ENCODE measurements around the gene SLC44A2.
"Not testable (repeated sequence)": the region's sequence is repeated elsewhere in the genome, so short reads cannot be mapped to it uniquely, and the experiment has no call there.

Gene SLC44A2

DNA sequence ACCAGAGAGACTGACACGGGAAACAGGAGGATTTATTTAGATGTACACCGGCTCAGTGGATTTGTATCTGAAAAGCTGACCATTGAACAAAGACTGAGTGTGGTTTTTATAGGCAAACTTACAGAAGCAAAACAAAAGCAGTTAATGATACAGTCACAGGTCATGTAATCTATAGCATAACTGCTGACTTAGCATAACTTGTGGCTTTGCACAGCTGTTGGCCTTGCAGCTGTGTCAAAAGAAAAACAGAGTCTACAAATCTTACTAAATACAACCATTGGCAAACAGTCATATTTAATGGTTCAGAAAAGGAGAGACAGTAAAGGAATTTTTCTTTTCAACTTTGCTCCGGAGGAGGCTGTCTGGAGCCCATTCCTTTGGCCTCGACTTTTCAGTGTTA is 26.5 kb downstream of the SLC44A2 start:
- no peak for DNase-seq (ENCODE audit: low read depth in 2 of 2)

DNA sequence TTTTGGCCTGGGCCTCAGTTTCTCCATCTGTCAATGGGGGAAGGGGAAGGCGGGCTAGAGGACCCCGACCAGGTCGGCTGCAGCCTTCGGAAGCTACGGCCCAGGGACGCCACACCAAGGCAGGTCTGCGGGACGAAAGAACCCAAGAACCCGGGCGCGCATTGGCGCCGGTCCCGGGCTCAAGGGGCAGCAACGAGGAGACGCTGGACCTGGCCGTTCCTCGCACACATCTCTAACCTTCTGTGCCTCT is 28.1 kb downstream of the SLC44A2 start:
- DNase-seq (ENCODE audit: low read depth in 2 of 2), result no peak

- peak; percentile 100 for DNase-seq (ENCODE audit: low read depth in 2 of 2)
These were observed 28.6 kb downstream of the SLC44A2 start, which contains the start of gene ILF3 for GRCh38 chr19:10653732-10654609. ILF3 (plus strand) TSS chr19:10654346; CDS start chr19:10670606, 16,260 bp downstream.

DNA sequence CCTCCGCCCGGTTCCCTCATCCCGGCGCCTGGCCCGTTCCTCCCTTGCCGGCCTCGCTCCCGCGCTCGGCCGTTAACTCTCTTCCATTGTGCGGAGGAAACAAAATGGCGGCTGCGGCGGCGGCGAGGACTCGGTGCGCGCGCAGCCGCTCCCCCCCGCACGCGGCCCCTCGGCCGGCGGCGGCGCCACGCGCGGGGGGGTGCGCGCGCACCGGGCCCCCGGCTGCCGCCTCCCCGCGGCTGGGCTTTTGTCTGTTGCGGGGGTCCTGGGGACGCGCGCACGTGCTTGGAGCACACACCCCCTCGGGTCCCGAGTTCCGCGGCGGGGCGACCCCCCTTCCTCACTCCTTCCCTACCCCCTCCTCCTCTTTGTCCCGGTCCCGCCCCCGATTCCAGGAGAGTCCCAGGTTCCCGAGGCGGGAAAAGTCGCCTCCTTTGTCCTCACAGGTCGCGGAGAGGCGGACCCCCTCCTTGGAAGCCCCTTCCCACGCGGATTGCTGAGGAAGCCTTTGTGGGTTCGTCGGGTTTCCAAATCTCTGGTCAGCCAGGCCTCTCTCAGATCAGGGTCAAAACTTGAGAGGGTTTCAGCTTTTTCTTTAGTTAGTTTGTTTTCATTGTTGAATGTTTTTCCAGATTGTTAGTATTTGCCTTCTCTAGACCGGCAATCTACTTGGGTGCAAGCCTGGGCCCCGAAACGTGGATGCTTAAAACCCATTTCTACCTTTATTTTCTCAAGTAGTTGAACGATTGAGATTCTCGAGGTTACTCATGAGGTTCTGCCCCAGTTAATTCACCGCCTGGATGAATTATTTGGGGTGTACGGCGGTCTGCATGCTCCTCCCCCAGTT is 29.5 kb downstream of the SLC44A2 start:
- no peak for DNase-seq (ENCODE audit: low read depth in 2 of 2)

DNA sequence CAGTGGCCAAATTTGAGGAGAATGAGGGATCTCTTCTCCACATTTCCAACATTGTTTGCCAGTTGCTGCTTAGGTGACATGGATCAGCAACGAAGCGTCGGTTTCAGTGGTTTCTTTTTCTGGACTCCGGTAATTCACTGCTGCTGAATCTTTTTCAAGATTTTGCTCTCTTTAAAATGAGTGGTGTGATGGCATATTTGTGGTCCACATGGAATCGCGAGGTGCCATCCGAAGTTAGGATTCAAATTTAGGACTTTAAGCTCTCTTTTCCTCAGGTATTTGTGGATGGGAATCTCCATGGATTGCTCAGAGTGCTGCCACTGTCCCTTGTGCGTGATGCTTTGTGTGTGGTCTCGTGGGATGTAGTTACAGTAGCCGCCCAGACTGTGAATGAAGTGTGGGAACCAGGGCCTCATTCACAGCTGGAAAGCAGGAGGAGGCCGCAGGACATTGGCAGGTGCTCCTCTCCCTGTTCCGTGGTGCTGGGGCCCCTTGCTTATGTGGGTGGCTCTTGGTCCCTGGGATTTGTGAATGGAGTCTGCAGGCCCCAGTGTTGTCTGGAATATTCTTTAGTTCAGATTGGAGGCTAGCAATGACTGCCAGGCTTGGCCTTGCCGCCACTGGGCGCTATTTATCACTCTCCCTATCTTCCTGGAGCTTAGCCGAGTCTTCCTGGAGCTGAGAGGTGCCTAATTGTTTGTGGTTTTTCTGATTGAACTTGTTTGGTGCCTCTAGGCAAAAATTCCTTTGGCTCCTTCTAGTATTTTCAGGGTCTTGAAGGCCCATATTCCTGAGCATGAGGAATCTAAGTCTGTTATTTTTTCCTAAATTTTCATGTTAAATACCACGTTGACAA is 30.3 kb downstream of the SLC44A2 start:
- no peak for DNase-seq (ENCODE audit: low read depth in 2 of 2)

DNA sequence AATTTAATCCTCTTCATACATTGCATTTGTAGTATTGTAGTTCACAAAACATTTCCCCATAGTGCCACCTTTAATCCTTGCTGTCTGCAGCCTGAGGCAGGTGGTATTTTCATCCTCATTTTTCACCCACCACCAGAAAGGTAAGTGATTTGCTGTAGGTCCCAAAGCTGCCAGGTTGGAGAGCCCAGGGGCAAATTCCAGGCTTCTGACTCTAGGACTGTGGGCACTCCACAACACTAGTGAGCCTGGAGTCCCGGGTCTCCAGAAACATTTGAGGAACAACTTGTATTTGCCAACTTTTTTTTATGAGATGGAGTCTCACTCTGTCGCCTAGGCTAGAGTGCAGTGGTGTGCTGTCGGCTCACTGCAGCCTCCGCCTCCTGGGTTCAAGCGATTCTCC is 35.0 kb downstream of the SLC44A2 start:
- no peak for DNase-seq (ENCODE audit: low read depth in 2 of 2)

- DNase-seq (ENCODE audit: low read depth in 2 of 2), result no peak
These were observed 36.6 kb downstream of the SLC44A2 start for GRCh38 chr19:10661946-10662345.

DNA sequence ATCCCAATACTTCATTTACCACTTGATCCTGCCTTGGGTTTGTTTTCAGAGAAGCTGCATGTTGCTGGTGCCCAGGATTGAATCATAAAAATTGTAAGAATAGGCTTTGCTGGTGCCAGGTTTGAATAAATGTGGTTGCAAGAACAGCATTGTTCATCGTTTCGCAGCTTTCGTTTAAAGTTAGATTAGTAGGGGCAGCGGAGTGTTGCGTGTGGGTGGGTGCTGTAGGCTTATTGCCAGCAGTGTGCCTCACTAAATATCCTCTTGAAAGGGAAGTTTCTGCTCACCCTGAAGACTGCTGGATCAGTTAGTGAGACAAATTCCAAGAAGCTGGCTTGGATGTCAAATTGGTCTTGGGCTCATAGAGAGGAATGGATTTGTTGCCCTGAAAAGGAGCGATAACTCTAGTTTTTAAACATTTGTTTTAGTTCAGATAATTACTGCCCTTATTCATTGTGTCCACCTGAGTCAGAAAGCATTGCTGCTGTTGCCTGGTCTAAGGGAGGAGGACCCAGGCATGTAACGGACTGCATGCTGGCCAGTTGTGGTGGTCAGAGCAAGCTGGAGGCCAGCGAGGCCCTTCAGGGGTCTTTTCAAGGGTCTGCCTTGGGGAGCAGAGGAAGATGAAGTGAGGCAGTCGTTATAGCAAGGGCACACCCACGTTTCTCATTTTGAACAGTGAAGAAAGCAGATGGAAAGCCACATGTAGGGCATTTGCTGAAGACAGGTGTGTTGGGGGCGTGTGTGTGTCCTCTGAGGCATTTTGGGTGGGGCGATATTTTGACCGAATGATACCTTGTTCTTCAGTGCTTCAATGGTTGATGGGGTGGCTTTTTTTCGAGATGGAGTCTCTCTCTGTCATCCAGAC is 37.3 kb downstream of the SLC44A2 start:
- DNase-seq (ENCODE audit: low read depth in 2 of 2), result no peak

DNA sequence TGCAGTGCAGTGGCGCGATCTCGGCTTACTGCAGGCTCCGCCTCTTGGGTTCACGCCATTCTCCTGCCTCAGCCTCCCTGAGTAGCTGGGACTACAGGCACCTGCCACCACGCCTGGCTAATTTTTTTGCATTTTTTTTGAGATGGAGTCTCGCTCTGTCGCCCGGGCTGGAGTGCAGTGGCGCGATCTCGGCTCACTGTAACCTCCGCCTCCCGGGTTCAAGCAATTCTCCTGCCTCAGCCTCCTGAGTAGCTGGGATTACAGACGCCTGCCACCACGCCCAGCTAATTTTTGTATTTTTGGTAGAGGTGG is 37.9 kb downstream of the SLC44A2 start:
- DNase-seq (ENCODE audit: low read depth in 2 of 2), result not testable (repeated sequence)

GRCh38 chr19:10667867-10668266 is 42.5 kb downstream of the SLC44A2 start:
- DNase-seq (ENCODE audit: low read depth in 2 of 2), result no peak

GRCh38 chr19:10669246-10669645 is 43.9 kb downstream of the SLC44A2 start:
- DNase-seq (ENCODE audit: low read depth in 2 of 2), result no peak

- no peak for DNase-seq (ENCODE audit: low read depth in 2 of 2)
These were observed 44.8 kb downstream of the SLC44A2 start for GRCh38 chr19:10670182-10670581.

DNA sequence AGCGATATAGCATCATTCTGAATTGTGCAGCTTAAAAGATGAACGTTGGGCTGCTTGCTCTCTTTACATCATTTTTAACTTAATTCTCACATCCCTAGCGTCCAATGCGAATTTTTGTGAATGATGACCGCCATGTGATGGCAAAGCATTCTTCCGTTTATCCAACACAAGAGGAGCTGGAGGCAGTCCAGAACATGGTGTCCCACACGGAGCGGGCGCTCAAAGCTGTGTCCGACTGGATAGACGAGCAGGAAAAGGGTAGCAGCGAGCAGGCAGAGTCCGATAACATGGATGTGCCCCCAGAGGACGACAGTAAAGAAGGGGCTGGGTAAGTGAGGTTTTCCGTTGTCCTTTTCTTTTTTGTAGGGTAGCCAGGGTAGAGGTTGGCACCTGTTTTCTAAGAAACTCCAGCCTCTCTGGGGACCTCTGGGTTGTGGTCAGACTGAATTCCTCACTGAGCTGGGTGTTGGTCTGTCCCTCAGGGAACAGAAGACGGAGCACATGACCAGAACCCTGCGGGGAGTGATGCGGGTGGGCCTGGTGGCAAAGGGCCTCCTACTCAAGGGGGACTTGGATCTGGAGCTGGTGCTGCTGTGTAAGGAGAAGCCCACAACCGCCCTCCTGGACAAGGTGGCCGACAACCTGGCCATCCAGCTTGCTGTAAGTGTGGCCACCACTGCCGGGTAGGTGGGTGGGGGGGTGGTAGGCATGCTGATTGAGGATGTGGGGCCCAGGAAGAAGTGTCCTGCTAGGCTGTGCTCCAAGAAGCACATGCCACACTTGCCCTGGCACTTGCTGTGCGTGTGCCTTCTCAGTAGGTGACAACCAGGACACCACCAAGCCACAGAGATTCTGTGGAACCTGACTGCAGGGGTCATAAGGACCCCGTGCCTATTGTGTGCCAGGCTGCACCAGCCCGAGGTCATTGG is 45.8 kb downstream of the SLC44A2 start:
- DNase-seq (ENCODE audit: low read depth in 2 of 2), result no peak

- not testable (repeated sequence) for DNase-seq (ENCODE audit: low read depth in 2 of 2)
These were observed 46.6 kb downstream of the SLC44A2 start for GRCh38 chr19:10671922-10672321.

DNA sequence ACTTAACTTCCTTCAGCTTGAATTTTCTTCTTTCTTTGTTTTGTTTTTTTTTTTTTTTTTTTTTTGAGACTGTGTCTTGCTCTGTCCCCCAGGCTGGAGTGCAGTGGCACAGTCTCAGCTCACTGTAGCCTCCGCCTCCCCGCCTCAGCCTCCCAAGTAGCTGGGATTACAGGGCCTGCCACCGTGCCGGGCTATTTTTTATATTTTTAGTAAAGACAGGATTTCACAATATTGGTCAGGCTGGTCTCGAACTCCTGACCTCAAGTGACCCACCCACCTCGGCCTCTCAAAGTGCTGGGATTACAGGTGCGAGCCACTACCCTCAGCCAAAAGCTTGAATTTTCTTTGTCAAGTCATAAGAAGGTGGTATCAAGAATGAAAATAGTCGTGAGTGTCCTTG is 49.9 kb downstream of the SLC44A2 start:
- not testable (repeated sequence) for DNase-seq (ENCODE audit: low read depth in 2 of 2)

DNA sequence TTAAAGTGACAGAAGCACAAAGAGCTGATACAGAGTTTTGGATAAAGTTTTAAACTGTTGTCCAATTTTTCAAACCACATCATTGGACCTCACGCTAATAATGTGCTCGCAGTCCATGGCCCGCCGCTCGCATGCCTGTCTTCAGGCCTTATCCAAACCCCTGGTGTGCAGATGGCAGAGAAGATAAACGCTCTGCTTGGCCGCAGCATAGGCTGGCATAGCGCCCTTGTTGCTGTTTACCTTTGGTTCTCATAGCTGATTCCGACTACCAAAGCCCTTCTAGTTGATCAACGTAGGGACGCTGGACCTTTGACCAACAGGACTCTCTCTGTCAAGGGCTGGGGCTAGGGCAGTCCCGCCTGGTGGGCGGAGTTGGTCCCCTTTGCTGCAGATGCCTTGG is 52.4 kb downstream of the SLC44A2 start:
- DNase-seq (ENCODE audit: low read depth in 2 of 2), result no peak

DNA sequence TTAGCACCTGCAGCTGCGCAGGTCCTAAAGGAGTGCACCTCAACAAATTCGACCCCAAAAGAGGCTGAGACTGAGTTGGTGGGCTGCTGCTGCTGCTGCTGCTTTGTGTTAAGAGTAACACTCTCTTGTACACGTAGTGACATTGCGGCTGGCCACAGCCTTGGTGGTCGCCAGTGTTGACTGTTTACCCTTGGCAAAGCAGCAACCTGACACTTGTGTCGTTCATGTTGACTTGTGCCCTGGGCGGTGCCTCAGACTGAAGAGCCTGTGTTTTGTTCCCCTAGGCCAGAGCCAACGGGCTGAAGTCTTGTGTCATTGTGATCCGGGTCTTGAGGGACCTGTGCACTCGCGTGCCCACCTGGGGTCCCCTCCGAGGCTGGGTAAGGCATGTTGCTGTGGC is 53.5 kb downstream of the SLC44A2 start:
- no peak for DNase-seq (ENCODE audit: low read depth in 2 of 2)

DNA sequence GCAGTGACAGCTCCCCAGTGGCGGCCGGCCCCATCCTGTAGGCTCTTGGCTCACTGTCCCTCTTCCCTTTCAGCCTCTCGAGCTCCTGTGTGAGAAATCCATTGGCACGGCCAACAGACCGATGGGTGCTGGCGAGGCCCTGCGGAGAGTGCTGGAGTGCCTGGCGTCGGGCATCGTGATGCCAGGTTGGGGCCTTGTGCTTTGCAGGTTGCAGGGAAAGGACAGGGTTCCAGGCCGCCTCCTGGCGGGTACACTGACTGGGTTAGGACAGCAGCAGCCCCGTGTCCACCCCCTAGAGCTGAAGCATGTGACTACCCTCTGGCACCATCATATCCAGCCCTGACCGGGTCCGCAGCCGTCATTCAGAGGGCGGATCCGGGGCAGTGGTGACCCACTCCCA is 54.4 kb downstream of the SLC44A2 start:
- DNase-seq (ENCODE audit: low read depth in 2 of 2), result no peak

- no peak for DNase-seq (ENCODE audit: low read depth in 2 of 2)
These were observed 55.3 kb downstream of the SLC44A2 start for GRCh38 chr19:10680545-10681135.

GRCh38 chr19:10681658-10682057 is 56.3 kb downstream of the SLC44A2 start:
- no peak for DNase-seq (ENCODE audit: low read depth in 2 of 2)

All from stimulated activated CD8-positive, alpha-beta memory T cell treated with anti-CD3 and anti-CD28 coated beads, Interleukin-7, amount 100 ng/mL, for 4 hours (primary cell).